PC-3 (cell line): ENCODE results near the gene HLA-DMB. TPM values are rescaled to one million over a fixed set of nuclear protein-coding genes. Genes with fewer than 3 reads are reported as not detected.

Experiments
- ATAC-seq: fragments of 200-7000 bp; cut with Tn5 transposase; 2 replicates; pipeline ENCODE4 v1.9.1; 2020; ENCODE audit warnings: mild to moderate bottlenecking, moderate library complexity
- BruUV-seq: library from RNA; stranded (reverse); fragments of 400-500 nt; replicated peaks from 2 replicates; lab custom pipeline; 2021; lab: Mats Ljungman, UMichigan
- CTCF ChIA-PET: fragments of 300-600 bp; sonication (Branson Sonifier 250); formaldehyde crosslinking; loops from one replicate; lab custom pipeline; 2022; ENCODE audit warnings: antibody characterized with exemption; lab: Charles Lee
- POLR2A ChIA-PET: fragments of 300-600 bp; sonication (Branson Sonifier 250); formaldehyde crosslinking; loops from one replicate; lab custom pipeline; 2022; ENCODE audit warnings: antibody characterized with exemption; ENCODE audit not compliant: unreplicated experiment; lab: Charles Lee
- DNase-seq: peaks from one replicate; pipeline ENCODE4 v3.0.0-alpha.2; 2015
- H2AFZ ChIP-seq: fragments of 300-600 bp; sonication (generic); 2 replicates; pipeline ENCODE4 v1.6.0; 2016; ENCODE audit warnings: antibody characterized with exemption, low read length
- H3F3A ChIP-seq: fragments of 300-600 bp; sonication (generic); one replicate; pipeline ENCODE4 v1.6.0; 2017; ENCODE audit warnings: antibody characterized with exemption, low read length, control low read depth, mild to moderate bottlenecking; ENCODE audit not compliant: unreplicated experiment
- H3K27ac ChIP-seq: fragments of 300-600 bp; sonication (generic); 2 replicates; pipeline ENCODE4 v1.5.1; 2016; ENCODE audit warnings: mild to moderate bottlenecking, low read length
- H3K27me3 ChIP-seq: fragments of 300-600 bp; sonication (generic); 2 replicates; pipeline ENCODE4 v1.6.1; 2016; ENCODE audit warnings: low read length, mixed read lengths
- H3K36me3 ChIP-seq: fragments of 300-600 bp; sonication (generic); 2 replicates; pipeline ENCODE4 v1.6.1; 2016; ENCODE audit warnings: low read depth, mixed run types, low read length, mixed read lengths
- H3K4me1 ChIP-seq: fragments of 300-600 bp; sonication (generic); 2 replicates; pipeline ENCODE4 v1.5.1; 2016; ENCODE audit warnings: low read length; ENCODE audit not compliant: insufficient read depth
- H3K4me2 ChIP-seq: fragments of 300-600 bp; sonication (generic); 2 replicates; pipeline ENCODE4 v1.6.0; 2016; ENCODE audit warnings: low read length
- H3K4me3 ChIP-seq: fragments of 300-600 bp; sonication (generic); 2 replicates; pipeline ENCODE4 v1.5.1; 2016; ENCODE audit warnings: mild to moderate bottlenecking, low read length, mixed read lengths
- H3K79me2 ChIP-seq: fragments of 300-600 bp; sonication (generic); 2 replicates; pipeline ENCODE4 v1.6.1; 2017; ENCODE audit warnings: low read length, mixed read lengths
- H3K9ac ChIP-seq: fragments of 300-600 bp; sonication (generic); 2 replicates; pipeline ENCODE4 v1.6.0; 2016; ENCODE audit warnings: mild to moderate bottlenecking, low read length
- H3K9me2 ChIP-seq: fragments of 300-600 bp; sonication (generic); replicated peaks from 2 replicates; pipeline ENCODE4 v1.6.1; 2016; ENCODE audit warnings: mixed run types, low read length, mixed read lengths
- H3K9me3 ChIP-seq: fragments of 300-600 bp; sonication (generic); 2 replicates; pipeline ENCODE4 v1.6.1; 2016; ENCODE audit warnings: low read length, mixed read lengths
- H4K20me1 ChIP-seq: fragments of 300-600 bp; sonication (generic); 2 replicates; pipeline ENCODE4 v1.6.1; 2016; ENCODE audit warnings: low read length, mixed read lengths
- EZH2 ChIP-seq: fragments of 300-600 bp; sonication (generic); IDR thresholded peaks from one replicate; pipeline ENCODE4 v1.6.1; 2017; ENCODE audit warnings: antibody characterized with exemption, mild to moderate bottlenecking, low read length; ENCODE audit not compliant: unreplicated experiment
- EZH2phosphoT487 ChIP-seq: fragments of 300-600 bp; sonication (generic); IDR thresholded peaks from 2 replicates; pipeline ENCODE4 v1.6.1; 2018; ENCODE audit warnings: mild to moderate bottlenecking, antibody characterized with exemption, low read length, borderline replicate concordance
- intact Hi-C: fragments of 100-400 bp; cut with micrococcal nuclease; formaldehyde crosslinking; loops from 2 replicates; pipeline ENCODE4 v1.9.0; 2023
- total RNA-seq: library from RNA; depleted of rRNA; stranded (reverse); fragments of >200 nt; gene quantifications from 2 replicates; pipeline ENCODE4 v1.2.3, GENCODE V29; 2014
- TF ChIP-seq, protein P1 (sequence below): fragments of 300-600 bp; sonication (generic); conservative IDR thresholded peaks from 2 replicates; pipeline ENCODE4 v1.5.1; 2017; ENCODE audit warnings: antibody characterized with exemption, low read depth, mild to moderate bottlenecking, low read length

Gene HLA-DMB
- total RNA-seq, 1 experiment from 2014 or later = not detected

GRCh38 chr6:32890831-32891230 is 50.0 kb downstream of the HLA-DMB start:
- Histone ChIP-seq H2AFZ (no peak overlapping the region), H3K4me1 (peaks cover 9% of the 10 kb centered on the region), H3K9me3 (no peaks in the 10 kb centered on the region), H3K9ac (no peak overlapping the region), H3F3A (no peaks in the 10 kb centered on the region), H3K4me2 (no peak overlapping the region), H3K27me3 (no peaks in the 10 kb centered on the region), H3K27ac (no peak overlapping the region), H3K79me2 (peaks cover 11% of the 10 kb centered on the region), H3K9me2 (no peaks in the 10 kb centered on the region), H3K36me3 (no peaks in the 10 kb centered on the region), H3K4me3 (no peak overlapping the region), H4K20me1 (no peaks in the 10 kb centered on the region)
- CTCF ChIA-PET = no interaction called here
- ATAC-seq = no peak
- no TSS peak for BruUV-seq
- intact Hi-C loops = no loop called here
- no peak for DNase-seq
- POLR2A ChIA-PET = no interaction called here
- no peak for TF ChIP-seq EZH2
- TF ChIP-seq, protein P1, sequence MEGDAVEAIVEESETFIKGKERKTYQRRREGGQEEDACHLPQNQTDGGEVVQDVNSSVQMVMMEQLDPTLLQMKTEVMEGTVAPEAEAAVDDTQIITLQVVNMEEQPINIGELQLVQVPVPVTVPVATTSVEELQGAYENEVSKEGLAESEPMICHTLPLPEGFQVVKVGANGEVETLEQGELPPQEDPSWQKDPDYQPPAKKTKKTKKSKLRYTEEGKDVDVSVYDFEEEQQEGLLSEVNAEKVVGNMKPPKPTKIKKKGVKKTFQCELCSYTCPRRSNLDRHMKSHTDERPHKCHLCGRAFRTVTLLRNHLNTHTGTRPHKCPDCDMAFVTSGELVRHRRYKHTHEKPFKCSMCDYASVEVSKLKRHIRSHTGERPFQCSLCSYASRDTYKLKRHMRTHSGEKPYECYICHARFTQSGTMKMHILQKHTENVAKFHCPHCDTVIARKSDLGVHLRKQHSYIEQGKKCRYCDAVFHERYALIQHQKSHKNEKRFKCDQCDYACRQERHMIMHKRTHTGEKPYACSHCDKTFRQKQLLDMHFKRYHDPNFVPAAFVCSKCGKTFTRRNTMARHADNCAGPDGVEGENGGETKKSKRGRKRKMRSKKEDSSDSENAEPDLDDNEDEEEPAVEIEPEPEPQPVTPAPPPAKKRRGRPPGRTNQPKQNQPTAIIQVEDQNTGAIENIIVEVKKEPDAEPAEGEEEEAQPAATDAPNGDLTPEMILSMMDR = no peak
- TF ChIP-seq EZH2phosphoT487 = no peak

GRCh38 chr6:32889533-32889932 is 51.3 kb downstream of the HLA-DMB start:
- Histone ChIP-seq H3K9me3 (no peaks in the 10 kb centered on the region), H3K4me1 (0 out of 2 replicates have a peak, but pooled peaks cover 4% of the 10 kb centered on the region), H3K36me3 (no peaks in the 10 kb centered on the region), H3K9ac (no peak overlapping the region), H3F3A (no peaks in the 10 kb centered on the region), H2AFZ (no peak overlapping the region), H3K79me2 (no peaks in the 10 kb centered on the region), H3K4me3 (no peak overlapping the region), H3K9me2 (no peaks in the 10 kb centered on the region), H4K20me1 (no peaks in the 10 kb centered on the region), H3K4me2 (no peak overlapping the region), H3K27ac (no peak overlapping the region), H3K27me3 (no peaks in the 10 kb centered on the region)
- TF ChIP-seq EZH2 = no peak
- no TSS peak for BruUV-seq
- intact Hi-C loops = loop anchor here (5.0 to 10.0 kb wide), 2 partner anchors 43 to 255 kb away; no protein-coding TSS in a partner anchor
- CTCF ChIA-PET = interaction anchor here (0.6 to 1.0 kb wide), 2 partner anchors 44 to 96 kb away, joined by 3 to 4 read pairs; no protein-coding TSS in a partner anchor
- DNase-seq (no peak), ATAC-seq (no peak)
- POLR2A ChIA-PET = no interaction called here

DNA sequence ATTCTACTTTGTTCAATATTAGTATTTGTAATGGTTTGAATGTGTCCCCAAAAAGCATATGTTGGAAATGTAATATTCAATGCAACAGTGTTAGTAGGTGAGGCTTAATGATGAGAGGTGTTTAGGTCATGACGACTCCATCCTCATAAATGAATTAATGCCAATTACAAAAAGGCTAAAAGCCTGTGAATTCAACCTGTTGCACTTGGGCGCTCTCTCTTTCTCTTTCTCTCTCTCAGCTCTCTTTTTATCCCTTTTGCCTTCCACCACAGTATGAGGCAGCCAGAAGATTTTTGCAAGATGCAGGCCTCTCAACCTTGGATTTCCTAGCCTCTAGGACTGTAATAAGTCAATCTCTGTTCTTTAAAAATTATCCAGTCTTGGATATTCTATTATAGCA is 52.3 kb downstream of the HLA-DMB start:
- no peaks in the 10 kb centered on the region for H3K9me3 ChIP-seq
- ChIA-PET POLR2A (no interaction called here), CTCF (no interaction called here)
- DNase-seq (no peak), ATAC-seq (no peak)
- no peaks in the 10 kb centered on the region for H3F3A ChIP-seq
- H3K27ac ChIP-seq = no peak overlapping the region
- no peak overlapping the region for H3K9ac ChIP-seq
- TF ChIP-seq EZH2 (no peak), EZH2phosphoT487 (no peak)
- TF ChIP-seq, protein P1 = no peak
- no peaks in the 10 kb centered on the region for H4K20me1 ChIP-seq
- H3K79me2 ChIP-seq = no peaks in the 10 kb centered on the region
- H3K9me2 ChIP-seq = no peaks in the 10 kb centered on the region
- no peak overlapping the region for H2AFZ ChIP-seq
- no peaks in the 10 kb centered on the region for H3K36me3 ChIP-seq
- H3K4me3 ChIP-seq = no peak overlapping the region
- BruUV-seq = no TSS peak
- intact Hi-C loops = loop anchor here (5.0 to 10.0 kb wide), 2 partner anchors 44 to 256 kb away; no protein-coding TSS in a partner anchor
- H3K4me2 ChIP-seq = no peak overlapping the region
- 0 out of 2 replicates have a peak, but pooled peaks cover 4% of the 10 kb centered on the region for H3K4me1 ChIP-seq
- H3K27me3 ChIP-seq = no peaks in the 10 kb centered on the region
